ENCODE measurements around the gene NR2F1.

NR2F1 gene

DNA sequence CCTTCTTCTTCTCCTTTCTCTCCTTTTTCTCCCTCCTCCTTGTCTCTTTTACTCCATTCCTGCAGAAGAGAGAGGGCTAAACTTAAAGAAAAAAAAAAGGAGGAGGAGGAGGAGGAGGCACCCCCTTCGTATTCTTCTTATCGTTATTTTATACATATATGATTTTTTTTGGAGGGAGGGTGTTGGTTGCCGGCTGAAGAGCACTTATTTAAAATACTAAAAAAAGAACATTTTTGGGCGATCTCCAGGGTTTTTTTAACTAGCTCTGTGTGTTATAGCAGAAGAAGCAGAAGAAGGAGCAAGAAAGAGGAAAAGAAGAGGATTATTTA lies 381 bp downstream of the NR2F1 start:
- peak overlapping the region; percentile 99 for H3K4me3 ChIP-seq (ENCODE audit: low read length)
- H3K4me1 ChIP-seq (ENCODE audit: insufficient read depth, low read length) = peaks cover 12% of the 10 kb centered on the region
- H3K27me3 ChIP-seq (ENCODE audit: insufficient read depth, low read length) = no peaks in the 10 kb centered on the region
- H3K9me3 ChIP-seq (ENCODE audit: low read length) = no peaks in the 10 kb centered on the region
- no peak overlapping the region for H2AFZ ChIP-seq (ENCODE audit: low read depth, low read length)
- H3K36me3 ChIP-seq (ENCODE audit: insufficient read depth, low read length) = peaks cover 30% of the 10 kb centered on the region

DNA sequence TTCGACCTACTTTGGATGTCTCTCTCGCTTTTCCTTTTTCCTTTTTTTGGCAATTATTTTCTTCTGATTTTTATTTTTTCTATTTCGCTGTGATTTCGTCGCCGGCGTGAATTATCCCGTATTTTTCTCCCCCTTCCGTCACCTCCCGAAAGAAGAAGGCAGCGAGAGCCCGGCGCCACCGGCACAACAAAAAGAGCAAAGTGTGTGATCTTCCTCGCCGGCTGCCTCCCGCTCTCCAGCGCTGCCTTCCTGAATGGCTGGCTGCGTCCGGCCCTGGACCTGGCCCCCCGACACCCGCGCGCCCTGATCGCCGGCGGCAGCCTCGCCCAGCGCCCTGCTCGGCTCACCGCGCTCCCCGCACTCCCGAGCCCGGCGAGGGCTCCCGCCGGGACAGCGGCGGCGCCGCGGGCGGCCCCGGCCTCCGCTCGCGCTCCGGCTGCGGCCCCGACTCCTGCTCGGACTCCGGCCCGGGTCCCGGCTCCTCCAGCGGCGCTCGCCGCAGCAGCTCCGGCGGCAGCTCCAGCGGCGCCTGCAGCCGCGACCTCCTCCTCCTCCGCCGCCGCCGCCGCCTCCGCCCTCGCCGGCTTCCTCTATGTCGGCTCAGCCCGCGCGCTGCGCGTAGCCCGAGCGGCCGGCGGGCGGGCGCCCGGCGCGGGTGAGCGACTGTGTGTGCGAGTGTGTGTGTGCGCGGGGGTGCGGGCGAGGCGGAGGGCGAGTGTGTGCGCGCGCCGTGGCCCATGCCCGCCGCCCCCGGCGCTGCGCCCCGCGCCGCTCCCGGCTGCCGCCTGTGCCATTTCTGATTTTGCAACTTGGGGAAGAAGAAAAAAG lies 960 bp downstream of the NR2F1 start:
- Histone ChIP-seq H3K27me3 (ENCODE audit: insufficient read depth, low read length) (no peaks in the 10 kb centered on the region), H3K4me1 (ENCODE audit: insufficient read depth, low read length) (peaks cover 7% of the 10 kb centered on the region), H3K4me3 (ENCODE audit: low read length) (peak overlapping the region; percentile 99), H2AFZ (ENCODE audit: low read depth, low read length) (no peak overlapping the region), H3K9me3 (ENCODE audit: low read length) (no peaks in the 10 kb centered on the region), H3K36me3 (ENCODE audit: insufficient read depth, low read length) (peaks cover 35% of the 10 kb centered on the region)

DNA sequence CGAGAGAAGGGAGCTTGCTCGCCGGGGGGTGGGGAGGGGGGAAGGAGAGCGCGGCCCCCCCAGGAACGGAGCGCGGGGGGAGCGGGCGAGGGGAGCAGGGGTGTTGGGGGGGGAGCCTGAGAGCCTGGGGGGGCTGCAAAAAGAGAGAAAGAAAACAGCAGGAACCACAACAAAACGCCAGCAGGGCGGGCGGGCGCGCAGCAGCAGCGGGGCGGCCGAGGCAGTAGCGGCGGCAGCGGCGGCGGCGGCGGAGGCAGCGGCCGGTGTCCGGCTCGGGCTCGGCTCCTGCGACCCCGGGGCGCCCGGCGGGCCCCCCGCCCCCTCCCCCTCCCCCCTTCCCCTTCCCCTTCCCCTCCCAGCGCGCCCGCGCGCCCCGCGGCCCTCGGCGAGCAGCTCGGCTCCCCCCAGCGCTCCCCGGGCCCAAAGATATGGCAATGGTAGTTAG lies 1.6 kb downstream of the NR2F1 start:
- Histone ChIP-seq H3K27me3 (ENCODE audit: insufficient read depth, low read length) (no peaks in the 10 kb centered on the region), H3K4me1 (ENCODE audit: insufficient read depth, low read length) (peaks cover 7% of the 10 kb centered on the region), H2AFZ (ENCODE audit: low read depth, low read length) (no peak overlapping the region), H3K36me3 (ENCODE audit: insufficient read depth, low read length) (peaks cover 42% of the 10 kb centered on the region), H3K4me3 (ENCODE audit: low read length) (peak overlapping the region; percentile 99), H3K9me3 (ENCODE audit: low read length) (no peaks in the 10 kb centered on the region)

DNA sequence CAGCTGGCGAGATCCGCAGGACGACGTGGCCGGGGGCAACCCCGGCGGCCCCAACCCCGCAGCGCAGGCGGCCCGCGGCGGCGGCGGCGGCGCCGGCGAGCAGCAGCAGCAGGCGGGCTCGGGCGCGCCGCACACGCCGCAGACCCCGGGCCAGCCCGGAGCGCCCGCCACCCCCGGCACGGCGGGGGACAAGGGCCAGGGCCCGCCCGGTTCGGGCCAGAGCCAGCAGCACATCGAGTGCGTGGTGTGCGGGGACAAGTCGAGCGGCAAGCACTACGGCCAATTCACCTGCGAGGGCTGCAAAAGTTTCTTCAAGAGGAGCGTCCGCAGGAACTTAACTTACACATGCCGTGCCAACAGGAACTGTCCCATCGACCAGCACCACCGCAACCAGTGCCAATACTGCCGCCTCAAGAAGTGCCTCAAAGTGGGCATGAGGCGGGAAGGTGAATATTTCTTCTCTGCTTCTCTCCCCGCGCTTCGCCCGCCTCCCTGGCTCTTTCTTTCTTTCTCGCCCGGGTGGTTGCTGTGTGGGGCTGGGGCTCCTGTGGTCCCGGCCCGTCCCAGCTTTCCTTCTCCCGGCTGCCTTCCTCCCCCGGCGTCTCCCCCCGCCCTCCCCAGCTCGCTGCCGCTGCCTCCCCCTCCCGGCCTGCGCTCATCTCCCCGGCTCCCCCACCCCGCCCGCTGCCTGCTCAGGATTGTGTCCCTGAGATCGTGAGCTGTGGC lies 2.2 kb downstream of the NR2F1 start:
- Histone ChIP-seq H3K4me3 (ENCODE audit: low read length) (peak overlapping the region; percentile 99), H3K36me3 (ENCODE audit: insufficient read depth, low read length) (peaks cover 48% of the 10 kb centered on the region), H3K4me1 (ENCODE audit: insufficient read depth, low read length) (peaks cover 13% of the 10 kb centered on the region), H3K27me3 (ENCODE audit: insufficient read depth, low read length) (no peaks in the 10 kb centered on the region), H3K9me3 (ENCODE audit: low read length) (no peaks in the 10 kb centered on the region), H2AFZ (ENCODE audit: low read depth, low read length) (no peak overlapping the region)

DNA sequence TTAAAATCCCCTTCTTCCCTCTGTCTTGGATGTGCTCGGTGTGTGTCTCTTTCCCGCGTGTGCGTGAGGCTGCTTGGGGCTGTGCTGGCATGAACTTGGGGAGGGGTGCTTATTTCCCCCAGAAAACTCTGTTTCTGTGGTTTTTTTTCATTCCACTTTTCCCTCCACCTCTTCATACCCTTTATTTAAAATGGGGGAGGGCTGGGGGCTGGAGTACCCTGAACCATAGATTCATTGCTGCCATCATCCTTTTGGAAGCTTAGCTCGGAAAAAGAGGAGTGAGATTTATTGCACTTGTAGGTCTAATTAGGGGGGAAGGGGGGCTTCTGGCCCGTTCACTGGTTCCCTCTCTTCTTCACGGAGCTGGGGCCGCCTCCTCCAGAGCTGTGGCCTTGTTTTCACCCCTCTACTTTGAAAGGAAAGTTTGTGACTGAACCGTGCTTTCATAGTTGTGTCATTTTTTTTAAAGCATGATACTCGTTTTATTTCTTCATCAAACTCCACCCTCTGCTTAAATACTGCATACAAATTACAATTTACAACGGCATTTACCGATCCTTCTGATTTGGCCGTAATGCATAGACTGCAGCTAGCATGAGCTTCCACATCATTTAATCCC lies 2.9 kb downstream of the NR2F1 start:
- no peaks in the 10 kb centered on the region for H3K9me3 ChIP-seq (ENCODE audit: low read length)
- peaks cover 20% of the 10 kb centered on the region for H3K4me1 ChIP-seq (ENCODE audit: insufficient read depth, low read length)
- no peak overlapping the region for H2AFZ ChIP-seq (ENCODE audit: low read depth, low read length)
- no peaks in the 10 kb centered on the region for H3K27me3 ChIP-seq (ENCODE audit: insufficient read depth, low read length)
- peak overlapping the region; percentile 99 for H3K4me3 ChIP-seq (ENCODE audit: low read length)
- H3K36me3 ChIP-seq (ENCODE audit: insufficient read depth, low read length) = peaks cover 54% of the 10 kb centered on the region

DNA sequence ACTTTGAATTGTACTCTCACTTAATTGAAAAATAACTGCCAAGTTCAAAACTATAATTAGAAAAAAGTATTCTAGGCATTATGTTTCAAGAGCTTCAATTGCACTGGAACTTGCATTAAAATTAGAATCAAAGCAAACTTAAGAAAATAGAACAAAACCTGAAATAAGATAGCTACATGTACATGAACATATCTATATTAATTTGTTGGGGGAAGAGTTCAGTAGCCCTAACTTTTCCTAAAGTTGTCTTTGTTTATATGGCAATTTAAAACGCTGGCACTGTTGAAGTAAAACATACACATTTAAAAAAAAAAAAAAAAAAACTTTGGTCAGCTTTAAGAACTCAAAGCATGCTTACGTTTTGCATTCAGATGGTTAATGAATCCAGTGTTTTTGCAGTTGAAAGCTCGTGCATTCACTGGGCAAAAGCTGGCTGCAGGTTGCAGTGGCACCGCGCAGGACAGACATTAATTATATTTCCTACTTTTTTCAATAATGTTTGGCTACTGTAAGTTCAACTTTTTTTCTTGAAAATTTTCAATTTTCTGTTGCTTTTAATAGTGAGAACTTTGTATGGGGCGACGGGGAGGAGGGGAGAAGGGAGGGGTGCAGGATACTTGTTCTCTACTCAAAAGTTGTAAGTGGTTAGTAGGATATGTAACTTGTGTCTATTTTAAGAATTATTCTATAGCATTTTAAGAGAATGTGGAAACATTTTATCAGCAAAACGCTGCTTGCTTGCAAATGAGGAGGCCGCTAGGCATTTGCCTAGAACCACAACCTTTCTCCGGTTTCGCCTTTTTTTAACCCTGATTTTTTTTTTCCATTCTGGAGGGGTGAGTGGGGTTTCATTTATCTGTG lies 3.9 kb downstream of the NR2F1 start:
- Histone ChIP-seq H3K27me3 (ENCODE audit: insufficient read depth, low read length) (no peaks in the 10 kb centered on the region), H3K4me1 (ENCODE audit: insufficient read depth, low read length) (peaks cover 31% of the 10 kb centered on the region), H3K36me3 (ENCODE audit: insufficient read depth, low read length) (peaks cover 65% of the 10 kb centered on the region), H3K9me3 (ENCODE audit: low read length) (no peaks in the 10 kb centered on the region), H2AFZ (ENCODE audit: low read depth, low read length) (no peak overlapping the region), H3K4me3 (ENCODE audit: low read length) (peak overlapping the region; percentile 99)

DNA sequence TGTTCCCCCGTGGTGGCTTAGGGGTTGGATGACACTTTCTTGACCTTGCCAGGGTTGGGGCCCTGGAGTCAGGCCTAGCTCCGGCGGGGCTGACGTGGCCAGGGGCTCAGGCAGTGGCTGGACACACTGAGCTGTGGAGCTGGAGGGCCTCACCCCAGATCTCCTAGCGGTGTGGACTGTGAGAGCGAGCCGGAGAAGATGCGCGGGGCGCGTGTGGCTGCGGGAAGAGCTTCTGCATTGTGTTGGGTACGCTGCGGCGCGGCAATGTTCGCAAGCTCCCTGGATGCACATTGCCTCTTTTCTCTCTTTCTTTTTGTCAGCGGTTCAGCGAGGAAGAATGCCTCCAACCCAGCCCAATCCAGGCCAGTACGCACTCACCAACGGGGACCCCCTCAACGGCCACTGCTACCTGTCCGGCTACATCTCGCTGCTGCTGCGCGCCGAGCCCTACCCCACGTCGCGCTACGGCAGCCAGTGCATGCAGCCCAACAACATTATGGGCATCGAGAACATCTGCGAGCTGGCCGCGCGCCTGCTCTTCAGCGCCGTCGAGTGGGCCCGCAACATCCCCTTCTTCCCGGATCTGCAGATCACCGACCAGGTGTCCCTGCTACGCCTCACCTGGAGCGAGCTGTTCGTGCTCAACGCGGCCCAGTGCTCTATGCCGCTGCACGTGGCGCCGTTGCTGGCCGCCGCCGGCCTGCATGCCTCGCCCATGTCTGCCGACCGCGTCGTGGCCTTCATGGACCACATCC lies 4.8 kb downstream of the NR2F1 start:
- peaks cover 72% of the 10 kb centered on the region for H3K36me3 ChIP-seq (ENCODE audit: insufficient read depth, low read length)
- H3K4me1 ChIP-seq (ENCODE audit: insufficient read depth, low read length) = peaks cover 37% of the 10 kb centered on the region
- peak overlapping the region; percentile 99 for H3K4me3 ChIP-seq (ENCODE audit: low read length)

DNA sequence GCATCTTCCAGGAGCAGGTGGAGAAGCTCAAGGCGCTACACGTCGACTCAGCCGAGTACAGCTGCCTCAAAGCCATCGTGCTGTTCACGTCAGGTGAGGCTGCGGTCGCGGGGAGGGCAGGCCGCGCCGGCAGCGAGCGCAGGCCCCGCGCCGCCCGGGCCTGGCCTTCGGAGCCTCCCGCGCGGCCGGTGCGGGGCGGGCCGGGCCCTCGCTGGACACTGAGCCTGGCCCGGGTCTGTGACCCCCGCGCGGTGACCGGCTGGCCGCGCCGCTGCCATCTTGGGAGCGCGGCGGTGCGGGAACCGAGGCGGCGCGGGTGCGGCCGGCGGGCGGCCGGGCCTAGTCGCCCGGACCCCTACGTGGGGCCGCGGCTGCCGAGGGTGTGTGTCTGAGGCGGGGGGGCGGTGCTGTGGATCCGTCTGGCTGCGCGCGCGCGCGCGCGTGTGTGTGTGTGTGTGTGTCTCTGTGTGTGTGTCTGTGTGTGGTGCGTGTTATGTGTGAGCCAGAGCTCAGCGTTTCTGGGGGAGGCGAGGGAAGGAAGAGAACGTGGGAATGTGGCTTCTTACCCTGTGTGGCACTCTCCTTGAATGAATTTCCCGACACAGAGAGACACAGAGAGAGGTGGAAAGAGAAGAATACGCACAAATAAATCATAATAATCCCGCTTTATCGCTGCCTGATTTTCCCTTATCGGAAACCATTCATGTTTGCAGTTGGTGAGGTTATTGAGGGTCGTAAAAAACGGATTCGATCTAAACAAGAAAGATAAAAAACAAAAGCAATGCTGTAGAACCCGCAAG lies 5.5 kb downstream of the NR2F1 start:
- Histone ChIP-seq H2AFZ (ENCODE audit: low read depth, low read length) (no peak overlapping the region), H3K4me1 (ENCODE audit: insufficient read depth, low read length) (peaks cover 45% of the 10 kb centered on the region), H3K27me3 (ENCODE audit: insufficient read depth, low read length) (no peaks in the 10 kb centered on the region), H3K4me3 (ENCODE audit: low read length) (peak overlapping the region; percentile 99), H3K36me3 (ENCODE audit: insufficient read depth, low read length) (peaks cover 80% of the 10 kb centered on the region), H3K9me3 (ENCODE audit: low read length) (peaks cover 3% of the 10 kb centered on the region)

More for the DNA sequence above, 4.8 kb downstream of the NR2F1 start:
- no peak overlapping the region for H2AFZ ChIP-seq (ENCODE audit: low read depth, low read length)
- H3K27me3 ChIP-seq (ENCODE audit: insufficient read depth, low read length) = no peaks in the 10 kb centered on the region
- H3K9me3 ChIP-seq (ENCODE audit: low read length) = no peaks in the 10 kb centered on the region

DNA sequence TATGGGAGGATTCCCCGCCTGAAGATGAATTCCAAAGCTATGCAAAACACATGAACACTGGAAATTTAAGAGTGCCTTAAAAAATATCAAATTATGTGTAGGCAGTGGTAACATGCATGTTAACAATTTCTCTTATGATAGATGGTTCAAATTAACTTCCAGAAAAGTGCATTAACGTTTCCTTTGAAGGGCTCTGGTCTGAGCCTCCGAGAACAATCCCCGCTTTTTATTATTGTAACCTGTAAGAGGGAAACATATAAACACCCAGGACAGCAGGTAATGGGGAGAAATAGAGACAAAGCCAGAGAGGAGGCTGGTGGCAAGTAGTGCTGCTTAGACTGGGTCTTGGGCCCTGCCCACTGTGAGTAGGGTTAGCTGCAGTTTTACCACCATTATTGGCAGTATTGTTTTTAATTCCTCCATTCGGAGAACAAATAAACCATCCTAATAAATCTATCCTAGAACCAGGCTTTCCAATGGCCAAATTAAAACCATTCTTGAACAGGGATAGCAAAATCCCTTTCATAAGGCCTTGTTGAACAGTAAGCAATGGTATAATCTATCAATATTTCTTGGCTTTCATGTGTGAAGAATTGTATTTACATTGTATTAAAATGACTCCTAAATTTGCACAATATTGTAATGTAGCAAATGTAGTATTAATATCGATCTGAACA lies 6.3 kb downstream of the NR2F1 start:
- Histone ChIP-seq H3K27me3 (ENCODE audit: insufficient read depth, low read length) (no peaks in the 10 kb centered on the region), H3K4me1 (ENCODE audit: insufficient read depth, low read length) (peaks cover 50% of the 10 kb centered on the region), H3K9me3 (ENCODE audit: low read length) (peaks cover 5% of the 10 kb centered on the region), H2AFZ (ENCODE audit: low read depth, low read length) (no peak overlapping the region), H3K36me3 (ENCODE audit: insufficient read depth, low read length) (peaks cover 87% of the 10 kb centered on the region), H3K4me3 (ENCODE audit: low read length) (peak overlapping the region; percentile 99)

DNA sequence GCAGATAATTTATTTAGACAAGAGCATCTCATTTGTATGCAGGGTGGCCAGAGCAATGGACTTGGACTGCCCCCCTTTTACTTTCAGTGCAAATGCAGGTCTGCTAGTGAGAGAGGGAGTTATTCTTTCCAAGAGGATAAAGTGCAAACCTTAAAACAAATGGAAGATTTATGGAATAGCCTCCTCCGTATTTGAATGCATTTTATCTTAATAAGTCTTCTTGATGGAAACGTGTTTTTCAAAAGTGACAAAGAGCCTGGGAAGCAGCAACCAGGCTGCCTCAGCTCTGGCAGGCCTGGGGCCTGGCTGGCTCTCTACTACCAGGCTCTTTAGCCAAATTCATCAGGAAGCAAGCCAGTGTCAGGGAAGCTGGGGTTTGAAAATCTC lies 6.8 kb downstream of the NR2F1 start:
- Histone ChIP-seq H3K36me3 (ENCODE audit: insufficient read depth, low read length) (peaks cover 93% of the 10 kb centered on the region), H3K27me3 (ENCODE audit: insufficient read depth, low read length) (no peaks in the 10 kb centered on the region), H3K4me3 (ENCODE audit: low read length) (peak overlapping the region; percentile 99), H2AFZ (ENCODE audit: low read depth, low read length) (no peak overlapping the region), H3K4me1 (ENCODE audit: insufficient read depth, low read length) (peaks cover 52% of the 10 kb centered on the region), H3K9me3 (ENCODE audit: low read length) (peaks cover 8% of the 10 kb centered on the region)

DNA sequence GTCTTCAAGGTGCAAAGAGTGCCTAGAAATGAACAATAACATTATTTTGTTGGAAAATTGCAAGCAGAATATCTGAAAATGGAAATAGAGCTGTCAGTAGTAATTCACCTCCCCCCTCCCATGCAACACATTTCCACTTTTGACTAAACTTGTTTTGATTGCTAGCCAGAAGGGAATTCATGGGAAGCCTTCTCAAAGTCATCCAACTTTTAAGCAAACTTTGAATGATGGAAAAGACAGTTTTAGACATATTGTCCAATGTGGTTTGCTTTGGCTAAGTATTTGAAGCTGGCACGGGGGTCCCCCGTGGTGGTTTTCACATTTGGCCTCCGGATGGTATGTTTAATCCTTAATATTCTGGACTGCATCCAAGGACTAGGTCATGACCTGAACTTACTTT lies 7.5 kb downstream of the NR2F1 start:
- peaks cover 10% of the 10 kb centered on the region for H3K9me3 ChIP-seq (ENCODE audit: low read length)
- peak overlapping the region; percentile 99 for H3K4me3 ChIP-seq (ENCODE audit: low read length)
- no peaks in the 10 kb centered on the region for H3K27me3 ChIP-seq (ENCODE audit: insufficient read depth, low read length)
- no peak overlapping the region for H2AFZ ChIP-seq (ENCODE audit: low read depth, low read length)
- peaks cover 96% of the 10 kb centered on the region for H3K36me3 ChIP-seq (ENCODE audit: insufficient read depth, low read length)
- peaks cover 52% of the 10 kb centered on the region for H3K4me1 ChIP-seq (ENCODE audit: insufficient read depth, low read length)

Measured in neuron (in vitro differentiated cells).